ENCODE results near the gene NLRC4. TPM values are rescaled to one million over a fixed set of nuclear protein-coding genes. Genes with fewer than 3 reads are reported as not detected.

NLRC4 gene
- total and polyA plus RNA-seq, 7 donors = 0.16 to 0.75 (median 0.30) TPM

DNA sequence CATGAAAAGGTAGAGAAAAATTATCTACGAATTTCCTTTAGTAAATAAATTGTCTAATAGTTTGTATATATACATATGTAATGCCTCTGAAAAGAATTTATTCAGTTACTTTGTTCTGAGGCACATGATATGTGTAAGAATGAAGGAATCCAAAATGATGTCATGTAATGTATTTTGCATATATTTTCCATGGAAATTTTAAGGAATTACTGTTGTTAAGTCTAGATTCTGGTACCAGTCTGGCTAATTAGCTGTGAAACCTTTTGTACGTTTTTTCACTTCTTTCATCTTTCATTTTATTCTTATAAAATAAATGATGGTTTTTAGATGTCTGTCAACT, 25.3 kb upstream of the NLRC4 start:
- WGBS, 3 donors = 81 to 93% (median 87%) methylated on average over 2 of the region's 2 CpGs
- Histone ChIP-seq H3K9me3 (peaks cover under 1% of the 10 kb centered on the region), H3K4me1 (peaks cover 14% of the 10 kb centered on the region), H3K4me3 (no peak overlapping the region), H3K36me3 (ENCODE audit: insufficient read depth in 1 of 2, low read depth in 1 of 2) (peaks cover 2 to 34% of the 10 kb centered on the region in 2 donors), H3K27me3 (ENCODE audit: insufficient read depth in 3 of 3, low read length in 2 of 3) (no peaks in the 10 kb centered on the region), H3K27ac (no peak overlapping the region)
- ATAC-seq (no peak), DNase-seq (no peak)
- intact Hi-C loops (cut with DNase I) = loop anchor here in 1 of 2 donors (10.0 kb wide), 1 partner anchor 45 kb away; no protein-coding TSS in a partner anchor
- TF ChIP-seq, protein P1, sequence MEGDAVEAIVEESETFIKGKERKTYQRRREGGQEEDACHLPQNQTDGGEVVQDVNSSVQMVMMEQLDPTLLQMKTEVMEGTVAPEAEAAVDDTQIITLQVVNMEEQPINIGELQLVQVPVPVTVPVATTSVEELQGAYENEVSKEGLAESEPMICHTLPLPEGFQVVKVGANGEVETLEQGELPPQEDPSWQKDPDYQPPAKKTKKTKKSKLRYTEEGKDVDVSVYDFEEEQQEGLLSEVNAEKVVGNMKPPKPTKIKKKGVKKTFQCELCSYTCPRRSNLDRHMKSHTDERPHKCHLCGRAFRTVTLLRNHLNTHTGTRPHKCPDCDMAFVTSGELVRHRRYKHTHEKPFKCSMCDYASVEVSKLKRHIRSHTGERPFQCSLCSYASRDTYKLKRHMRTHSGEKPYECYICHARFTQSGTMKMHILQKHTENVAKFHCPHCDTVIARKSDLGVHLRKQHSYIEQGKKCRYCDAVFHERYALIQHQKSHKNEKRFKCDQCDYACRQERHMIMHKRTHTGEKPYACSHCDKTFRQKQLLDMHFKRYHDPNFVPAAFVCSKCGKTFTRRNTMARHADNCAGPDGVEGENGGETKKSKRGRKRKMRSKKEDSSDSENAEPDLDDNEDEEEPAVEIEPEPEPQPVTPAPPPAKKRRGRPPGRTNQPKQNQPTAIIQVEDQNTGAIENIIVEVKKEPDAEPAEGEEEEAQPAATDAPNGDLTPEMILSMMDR (IDR thresholded peaks at IDR 0.05) = no peak

DNA sequence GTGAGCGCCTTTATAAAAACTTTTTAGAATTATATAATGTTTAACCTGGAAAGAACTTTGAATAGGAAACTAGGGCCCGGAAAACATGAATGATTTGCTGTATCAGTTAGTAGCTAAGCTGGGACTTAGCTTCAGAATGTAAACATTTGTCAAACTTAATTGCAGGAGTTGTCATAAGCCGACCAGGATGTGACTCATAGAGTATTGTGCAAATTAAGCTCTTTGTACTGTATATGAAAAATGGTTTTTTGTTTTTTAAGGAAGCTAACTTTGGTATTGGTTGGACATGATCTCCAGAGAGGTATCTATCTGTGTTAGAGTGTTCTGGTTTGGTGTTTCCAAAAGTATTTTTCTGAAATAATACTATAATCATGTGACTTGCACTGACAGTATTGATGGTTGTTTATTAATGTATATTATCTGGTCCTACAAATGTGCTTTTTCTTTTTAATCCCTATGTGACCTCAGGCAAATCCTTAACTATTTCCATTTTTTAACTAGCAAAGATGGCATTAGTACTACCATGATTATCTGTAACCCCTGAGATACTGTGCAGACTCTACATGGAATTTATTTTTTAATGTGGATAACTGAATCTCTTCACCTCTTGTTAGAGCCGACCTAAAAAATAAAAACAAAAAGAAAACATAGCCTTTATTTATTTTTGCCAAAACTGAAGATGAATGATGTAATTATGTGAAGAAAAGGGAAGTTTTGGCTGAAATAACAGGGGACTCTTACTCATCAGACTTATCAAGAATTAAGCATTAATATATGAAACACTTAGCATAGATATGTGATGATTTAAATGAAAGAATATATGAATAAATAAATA, 24.7 kb upstream of the NLRC4 start:
- 69 to 71% (median 71%) methylated on average over 4 of the region's 4 CpGs for WGBS, 3 donors
- no peak overlapping the region for H3K27ac ChIP-seq
- ATAC-seq = peak in 1 of 4 donors; percentile 32

DNA sequence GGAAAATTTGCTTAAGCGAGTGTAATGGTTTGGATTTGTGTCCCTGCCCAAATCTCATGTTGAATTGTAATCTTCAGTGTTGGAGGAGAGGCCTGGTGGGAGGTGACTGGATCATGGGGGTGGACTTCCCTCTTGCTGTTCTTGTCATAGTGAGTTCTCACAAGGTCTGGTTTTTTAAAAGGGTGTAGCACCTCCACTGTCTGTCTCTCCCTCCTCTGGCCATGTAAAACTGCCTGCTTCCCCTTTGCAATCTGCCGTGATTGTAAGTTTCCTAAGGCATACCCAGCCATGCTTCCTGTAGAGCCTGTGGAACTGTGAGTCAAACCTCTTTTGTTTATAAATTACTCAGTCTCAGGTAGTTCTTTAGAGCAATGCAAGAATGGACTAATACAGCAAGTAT, 19.6 kb upstream of the NLRC4 start:
- Histone ChIP-seq H3K27me3 (ENCODE audit: insufficient read depth in 3 of 3, low read length in 2 of 3) (no peaks in the 10 kb centered on the region), H3K4me1 (peaks cover 10% of the 10 kb centered on the region), H3K9me3 (no peaks in the 10 kb centered on the region), H3K4me3 (no peak overlapping the region), H3K27ac (no peak overlapping the region), H3K36me3 (ENCODE audit: insufficient read depth in 1 of 2, low read depth in 1 of 2) (peaks cover 0 to 32% of the 10 kb centered on the region in 2 donors)
- WGBS, 3 donors = 87 to 88% (median 87%) methylated on average over 2 of the region's 2 CpGs
- intact Hi-C loops (cut with DNase I) = loop anchor here in 1 of 2 donors (10.0 kb wide), 1 partner anchor 50 kb away; no protein-coding TSS in a partner anchor
- TF ChIP-seq, protein P1 (IDR thresholded peaks at IDR 0.05) = no peak
- ATAC-seq (no peak), DNase-seq (no peak)

More for the DNA sequence above, 24.7 kb upstream of the NLRC4 start:
- DNase-seq = no peak
- H3K36me3 ChIP-seq (ENCODE audit: insufficient read depth in 1 of 2, low read depth in 1 of 2) = peaks cover 2 to 35% of the 10 kb centered on the region in 2 donors
- intact Hi-C loops (cut with DNase I) = loop anchor here in 1 of 2 donors (10.0 kb wide), 1 partner anchor 45 kb away; no protein-coding TSS in a partner anchor
- H3K4me3 ChIP-seq = no peak overlapping the region
- TF ChIP-seq, protein P1 (IDR thresholded peaks at IDR 0.05) = no peak
- H3K4me1 ChIP-seq = peaks cover 14% of the 10 kb centered on the region
- no peaks in the 10 kb centered on the region for H3K9me3 ChIP-seq
- no peaks in the 10 kb centered on the region for H3K27me3 ChIP-seq (ENCODE audit: insufficient read depth in 3 of 3, low read length in 2 of 3)

DNA sequence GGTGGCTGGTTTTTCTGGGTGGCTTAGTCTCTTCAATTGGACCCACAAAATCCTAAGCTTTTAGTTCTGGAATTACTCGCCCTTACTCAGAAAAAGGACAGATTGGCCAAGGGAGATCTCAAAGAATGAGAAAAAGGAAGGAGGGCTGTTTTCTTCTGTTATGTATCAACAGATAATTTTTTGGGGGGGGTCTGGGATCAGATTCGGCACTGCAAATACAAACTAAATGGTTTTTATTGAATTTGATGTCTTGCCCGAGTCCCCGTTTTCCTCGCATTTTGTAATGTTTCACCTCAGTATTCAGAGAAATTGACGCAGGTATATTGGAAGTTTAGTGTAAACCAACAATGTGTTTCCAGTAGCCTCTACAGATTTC, 13.8 kb upstream of the NLRC4 start:
- TF ChIP-seq, protein P1 (IDR thresholded peaks at IDR 0.05) = no peak
- no peak for DNase-seq
- peak overlapping the region; percentile 95 for H3K4me3 ChIP-seq
- no peaks in the 10 kb centered on the region for H3K9me3 ChIP-seq
- 7 to 12% (median 9%) methylated on average over 6 of the region's 6 CpGs for WGBS, 3 donors
- H3K27ac ChIP-seq = peak overlapping the region; percentile 97
- no peaks in the 10 kb centered on the region for H3K27me3 ChIP-seq (ENCODE audit: insufficient read depth in 3 of 3, low read length in 2 of 3)
- no peak for ATAC-seq
- no peaks in the 10 kb centered on the region for H3K4me1 ChIP-seq
- intact Hi-C loops (cut with DNase I) = loop anchor here in 1 of 2 donors (5.0 kb wide), 1 partner anchor 79 kb away; the partner anchor contains the start of gene BIRC6
- peaks cover 0 to 24% of the 10 kb centered on the region in 2 donors for H3K36me3 ChIP-seq (ENCODE audit: insufficient read depth in 1 of 2, low read depth in 1 of 2)

Measured in psoas muscle (tissue), 8 donors.